GM19372 (cell line): Measurements from ENCODE around the gene UBE2L3.
"Not testable (repeated sequence)": the region's sequence is repeated elsewhere in the genome, so short reads cannot be mapped to it uniquely, and the experiment has no call there.

ENCODE experiments used
- ATAC-seq: cut with Tn5 transposase; IDR thresholded peaks from one replicate; pipeline ENCODE4 v1.9.1; 2021; ENCODE audit warnings: mild to moderate bottlenecking, low read depth, moderate library complexity; ENCODE audit not compliant: unreplicated experiment

Gene UBE2L3

DNA sequence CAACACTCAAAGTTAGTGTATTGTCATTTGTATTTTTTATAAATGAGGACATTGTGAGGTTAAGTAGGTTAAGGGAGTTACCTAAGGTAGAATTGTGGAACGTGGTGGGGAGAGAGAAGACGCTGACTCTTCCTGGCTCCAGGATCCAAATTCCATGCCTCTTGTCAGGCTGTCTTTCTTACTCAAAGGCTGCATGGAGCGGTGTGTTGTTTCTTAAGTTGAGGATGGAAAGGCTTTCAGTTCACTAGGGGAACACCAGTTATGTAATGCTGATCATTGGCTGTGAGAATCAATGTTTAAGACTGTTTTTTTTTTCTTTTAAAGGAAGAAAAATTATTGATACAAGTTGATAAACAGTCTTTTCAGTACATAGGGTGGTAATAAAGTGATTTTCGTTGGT lies 2.9 kb downstream of the UBE2L3 start:
- ATAC-seq: no peak

DNA sequence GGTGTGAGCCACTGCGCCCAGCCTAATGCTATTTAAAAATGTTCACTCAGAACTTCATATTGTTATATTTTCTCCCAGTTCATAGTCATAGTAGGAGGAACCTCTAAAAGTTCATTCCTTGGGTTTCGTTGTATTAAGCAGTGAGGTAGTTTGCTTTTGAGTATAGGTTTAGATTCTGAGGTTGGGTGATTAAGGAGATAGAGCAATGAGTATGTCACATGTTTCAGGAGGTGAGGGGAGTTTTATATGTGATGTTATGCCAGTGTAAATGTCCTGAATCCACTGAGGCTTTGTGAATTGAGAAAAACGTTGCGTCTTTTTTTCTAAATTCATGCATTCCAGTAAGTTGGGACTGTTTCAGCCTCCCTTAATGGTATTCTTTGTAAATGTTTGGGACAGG lies 4.2 kb downstream of the UBE2L3 start:
- no peak for ATAC-seq

DNA sequence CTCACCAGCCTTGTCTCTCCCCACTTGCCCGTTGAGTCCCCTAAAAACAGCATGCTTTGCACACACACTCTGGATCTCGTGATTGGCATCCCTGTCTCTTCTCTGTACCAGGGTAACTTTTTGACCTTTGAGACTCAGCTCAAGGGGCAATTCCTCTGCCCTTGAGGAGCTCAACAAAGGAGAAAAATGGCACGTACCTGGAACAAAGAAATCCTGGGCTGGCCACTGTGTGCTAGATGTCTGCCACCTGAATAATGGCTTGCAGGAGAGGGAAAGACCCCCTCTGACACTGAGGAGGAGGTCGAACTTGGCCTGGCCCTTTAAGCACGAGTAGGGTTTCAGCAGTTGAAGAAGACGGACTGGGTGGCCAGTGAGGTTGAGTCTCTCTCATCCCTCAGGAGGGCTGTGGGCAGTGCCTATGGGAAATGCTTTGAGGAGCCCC lies 5.8 kb downstream of the UBE2L3 start:
- no peak for ATAC-seq

DNA sequence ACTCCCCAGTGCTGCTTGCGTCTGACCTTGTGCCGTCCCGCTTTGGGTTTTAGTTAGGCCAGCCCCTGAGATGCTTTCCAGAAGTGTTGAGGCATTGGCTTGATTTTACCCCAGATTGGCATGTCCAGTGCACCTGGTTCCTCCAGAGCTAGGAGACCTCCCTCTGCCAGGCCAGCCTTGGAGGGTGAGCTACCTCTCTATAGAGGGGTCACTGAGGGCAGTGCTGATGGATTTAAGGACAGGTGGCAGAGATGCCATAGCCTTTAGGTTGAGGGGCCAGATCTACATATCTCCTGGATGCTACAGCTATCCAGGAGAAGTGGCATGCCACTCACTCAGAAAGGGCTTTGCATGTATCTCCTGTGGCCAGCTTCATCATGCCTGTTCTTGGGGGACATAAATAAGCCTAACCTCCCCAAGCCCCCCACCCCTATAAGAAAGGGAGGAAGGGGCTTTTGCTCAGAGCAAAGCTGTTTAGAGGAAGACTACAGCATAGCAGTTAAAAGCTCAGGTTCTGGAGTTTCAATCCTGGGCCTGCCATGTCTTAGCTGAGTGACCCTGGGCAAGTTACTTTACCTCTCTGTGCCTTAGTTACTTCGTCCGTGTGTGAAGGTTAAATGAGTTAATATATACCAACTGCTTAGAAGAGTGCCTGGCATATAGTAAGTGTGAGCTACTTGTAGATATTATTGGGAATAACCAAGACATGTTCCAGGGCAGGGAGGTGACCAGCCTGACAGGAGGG lies 6.4 kb downstream of the UBE2L3 start:
- ATAC-seq: no peak

DNA sequence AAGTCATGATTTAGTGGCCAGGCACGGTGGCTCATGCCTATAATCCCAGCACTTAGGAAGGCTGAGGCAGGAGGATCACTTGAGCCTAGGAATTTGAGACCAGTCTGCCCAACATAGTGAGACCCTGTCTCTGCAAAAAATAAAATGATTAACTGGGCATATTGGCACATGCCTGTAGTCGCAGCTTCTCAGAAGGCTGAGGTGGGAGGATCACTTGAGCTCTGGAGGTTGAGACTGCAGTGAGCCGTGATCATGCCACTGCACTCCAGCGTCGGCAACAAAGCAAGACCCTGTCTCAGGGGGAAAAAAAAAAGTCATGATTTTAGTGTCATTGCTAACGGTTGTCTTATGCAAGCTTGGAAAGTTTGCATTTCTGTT lies 11.9 kb downstream of the UBE2L3 start:
- no peak for ATAC-seq

- ATAC-seq: not testable (repeated sequence)
These were observed 13.1 kb downstream of the UBE2L3 start for GRCh38 chr22:21580623-21581007.

DNA sequence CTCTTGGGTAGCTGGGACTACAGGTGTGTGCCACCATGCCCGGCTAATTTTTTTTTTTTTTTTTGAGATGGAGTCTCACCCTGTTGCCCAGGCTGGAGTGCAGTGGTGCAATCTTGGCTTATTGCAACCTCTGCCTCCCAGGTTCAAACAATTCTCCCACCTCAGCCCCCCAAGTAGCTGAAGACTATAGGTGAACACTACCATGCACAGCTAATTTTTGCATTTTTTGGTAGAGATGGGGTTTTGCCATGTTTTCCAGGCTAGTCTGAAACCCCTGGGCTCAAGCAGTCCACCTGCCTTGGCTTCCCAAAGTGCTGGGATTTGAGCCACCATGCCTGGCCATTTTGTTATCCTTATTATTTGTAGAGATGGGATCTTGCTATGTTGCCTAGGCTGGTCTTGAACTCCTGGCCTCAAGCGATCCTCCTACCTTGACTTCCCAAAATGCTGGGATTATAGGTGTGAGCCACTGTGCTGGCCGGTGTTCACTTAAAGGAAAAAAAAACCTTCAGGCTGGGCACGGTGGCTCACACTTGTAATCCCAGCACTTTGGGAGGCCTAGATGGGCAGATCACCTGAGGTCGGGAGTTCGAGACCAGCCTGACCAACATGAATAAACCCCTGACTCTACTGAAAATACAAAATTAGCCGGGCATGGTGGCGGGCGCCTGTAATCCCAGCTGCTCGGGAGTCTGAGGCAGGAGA lies 13.6 kb downstream of the UBE2L3 start:
- not testable (repeated sequence) for ATAC-seq

DNA sequence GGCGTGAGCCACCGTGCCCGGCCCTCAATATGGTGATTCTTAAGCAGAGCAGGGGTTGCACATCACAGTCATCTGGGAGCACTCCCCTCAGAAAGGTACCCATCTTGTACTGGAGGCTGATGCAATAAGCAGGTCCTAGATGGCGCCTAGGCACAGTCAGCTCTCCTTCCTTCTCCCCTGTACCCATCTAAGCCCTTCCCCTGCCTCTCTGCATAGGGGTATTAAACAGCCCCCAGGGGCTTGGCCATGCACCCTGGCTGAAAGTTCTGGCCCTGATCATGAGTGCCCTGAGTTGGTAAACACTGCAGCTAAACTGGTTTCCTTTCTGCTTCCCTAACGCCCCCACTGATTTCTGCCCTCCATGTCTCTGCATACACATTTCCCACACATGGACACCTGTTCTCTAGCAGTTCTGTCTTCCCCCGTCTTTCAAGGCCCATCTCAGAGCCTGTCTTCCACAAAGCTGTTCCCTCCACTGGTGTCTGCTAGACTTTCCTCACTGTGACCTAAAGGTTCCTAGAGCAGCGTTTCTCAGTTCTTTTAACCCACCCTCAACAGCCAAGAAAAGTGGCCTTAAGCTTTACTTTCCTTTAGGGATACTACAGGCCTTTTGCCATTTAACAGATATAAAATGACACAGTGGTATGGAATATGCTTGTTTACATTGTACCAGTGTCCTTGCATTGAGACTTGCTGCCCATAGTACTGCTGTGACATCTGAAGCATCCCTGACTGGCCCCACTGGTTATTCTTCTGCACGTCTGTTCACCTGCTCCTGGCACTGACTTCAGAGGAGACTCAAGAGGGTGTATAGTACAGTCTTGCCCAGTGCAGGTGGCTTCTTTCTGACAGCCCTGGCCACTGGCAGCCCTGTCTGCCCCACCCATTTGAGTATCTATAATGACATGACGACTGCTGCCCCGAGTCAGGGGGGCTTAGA lies 15.6 kb downstream of the UBE2L3 start:
- no peak for ATAC-seq

GRCh38 chr22:21585389-21585788 lies 17.9 kb downstream of the UBE2L3 start:
- no peak for ATAC-seq

DNA sequence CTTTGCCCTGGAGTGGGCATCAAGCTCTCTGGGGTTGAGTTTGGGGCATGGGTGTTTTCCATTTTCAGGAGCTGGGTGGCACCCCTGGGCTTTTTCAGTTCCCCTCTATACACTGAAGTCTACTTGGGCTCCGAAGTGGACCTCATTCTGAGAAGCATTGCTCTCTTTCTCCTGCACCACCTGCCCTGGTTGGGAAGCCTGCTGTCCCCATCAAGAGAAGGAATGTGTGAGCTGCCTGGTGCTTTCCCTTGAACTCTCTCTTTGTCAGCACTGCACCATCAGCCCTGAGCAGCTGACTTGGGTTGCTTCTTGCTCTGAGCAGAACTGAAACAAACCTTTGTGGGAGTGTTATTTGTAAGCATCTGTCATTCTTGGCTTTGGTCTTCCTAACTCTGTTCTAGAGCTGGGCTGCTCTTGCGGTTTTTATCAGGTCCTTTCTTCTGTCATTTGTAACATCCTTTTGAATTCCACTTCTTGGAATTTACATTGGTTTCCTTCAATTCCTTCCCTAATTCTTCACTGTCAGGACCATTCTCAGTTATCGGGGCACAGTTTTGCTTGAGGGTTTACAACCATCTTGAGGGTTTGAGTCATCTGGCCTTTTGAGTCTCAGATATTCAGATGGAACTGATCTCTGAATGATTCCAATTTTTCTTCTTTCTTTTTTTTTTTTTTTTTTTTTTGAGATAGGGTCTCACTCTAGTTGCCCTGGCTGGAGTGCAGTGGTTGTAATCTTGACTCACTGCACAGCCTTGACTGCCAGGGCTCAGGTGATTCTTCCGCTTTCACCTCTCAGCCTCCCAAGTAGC lies 20.5 kb downstream of the UBE2L3 start:
- ATAC-seq: peak; percentile 72

DNA sequence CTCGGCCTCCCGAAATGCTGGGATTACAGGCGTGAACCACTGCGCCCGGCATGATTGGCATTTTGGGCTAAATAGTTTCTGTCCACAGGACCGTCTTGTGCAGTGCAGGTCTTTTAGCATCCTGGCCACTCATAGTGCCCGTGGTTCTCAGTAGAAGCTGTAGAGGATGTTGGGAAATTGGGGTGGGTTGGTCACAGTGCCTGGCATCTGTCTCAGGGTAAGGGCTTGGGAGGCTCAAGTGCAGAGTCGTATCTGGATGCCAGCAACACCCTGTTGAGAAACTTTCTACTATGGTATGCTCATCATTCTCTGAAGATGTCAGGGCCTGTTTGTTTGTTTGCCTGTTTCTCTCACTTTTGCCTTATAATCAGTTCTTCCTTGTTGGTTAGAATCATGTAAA lies 21.9 kb downstream of the UBE2L3 start:
- ATAC-seq: no peak

- no peak for ATAC-seq
These were observed 23.5 kb downstream of the UBE2L3 start for GRCh38 chr22:21590809-21591641.

DNA sequence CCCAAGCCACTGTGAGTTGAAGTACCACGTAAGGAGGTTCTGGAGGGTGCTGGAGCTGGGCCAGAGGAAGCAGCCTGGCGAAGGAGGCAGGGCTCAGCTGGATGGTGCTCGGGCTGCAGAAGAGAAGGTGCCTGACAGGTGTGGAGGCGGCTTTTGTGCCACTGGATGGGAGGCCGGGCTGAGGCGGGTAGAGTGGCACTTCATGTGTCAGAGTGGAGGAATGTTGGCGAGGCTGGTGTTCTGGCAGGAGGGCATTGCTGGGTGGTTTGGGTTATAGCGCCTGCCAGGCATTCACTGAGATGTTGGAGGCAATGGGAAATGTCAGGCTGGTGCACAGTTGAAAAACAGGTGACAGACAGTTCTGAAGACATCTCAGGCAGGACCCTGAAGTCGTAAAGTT lies 24.2 kb downstream of the UBE2L3 start:
- no peak for ATAC-seq

GRCh38 chr22:21592422-21592821 lies 24.9 kb downstream of the UBE2L3 start:
- ATAC-seq: no peak

DNA sequence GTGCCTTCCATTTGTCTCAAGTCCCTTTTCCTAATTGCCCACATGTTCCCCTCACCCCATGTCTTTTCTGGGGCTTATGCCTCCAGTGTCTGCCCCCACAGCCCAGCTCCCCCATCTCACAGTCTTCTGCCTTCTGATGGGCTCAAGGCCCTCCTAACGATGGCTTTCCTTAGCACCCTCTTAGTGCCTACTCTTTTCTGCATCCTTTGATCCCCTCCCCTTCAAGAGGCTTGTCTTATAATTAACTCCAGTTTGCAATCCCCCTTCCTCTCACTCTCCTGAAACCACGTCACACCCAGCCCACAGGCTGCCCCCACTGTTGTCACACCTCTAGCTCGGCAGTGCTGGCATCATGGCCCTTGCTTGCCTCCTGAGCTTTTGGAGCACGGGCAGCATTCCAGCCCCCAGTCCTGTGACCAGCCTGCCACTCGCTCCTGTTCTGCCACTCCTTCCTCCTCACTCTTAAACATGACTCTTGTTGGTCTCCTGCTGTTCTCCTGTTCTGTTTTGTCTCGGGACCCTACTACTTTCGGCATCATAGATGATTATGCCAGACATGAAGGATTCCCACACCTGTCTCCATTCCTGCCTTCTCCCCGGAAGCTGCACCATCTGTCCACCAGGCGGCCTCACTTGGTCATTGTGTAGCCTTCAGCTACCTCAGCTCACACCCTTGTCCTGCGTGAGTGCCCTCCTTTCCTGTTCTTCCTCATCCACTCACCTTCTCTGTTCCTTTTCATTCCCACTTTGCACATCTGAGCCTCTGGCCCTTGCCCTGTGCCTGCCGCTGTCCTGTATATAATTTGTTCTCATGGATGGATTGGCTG lies 26.1 kb downstream of the UBE2L3 start:
- no peak for ATAC-seq

- no peak for ATAC-seq
These were observed 27.4 kb downstream of the UBE2L3 start for GRCh38 chr22:21594865-21595452.

- not testable (repeated sequence) for ATAC-seq
These were observed 29.0 kb downstream of the UBE2L3 start for GRCh38 chr22:21596356-21597135.
